ENCODE results near the gene PRAME.

The PRAME gene

GRCh38 chr22:22571862-22572261 is 12.8 kb upstream of the PRAME start (continued):
- TF ChIP-seq PBX3 (CRISPR knock-in tag; IDR thresholded peaks at IDR 0.05): no peak
- TF ChIP-seq ZNF707 (tag by site-specific recombination; IDR thresholded peaks at IDR 0.05): no peak
- TF ChIP-seq REPIN1 (tag by site-specific recombination; IDR thresholded peaks at IDR 0.05; ENCODE audit: low read depth): no peak
- peak; percentile 51 for TF ChIP-seq ZNF366 (tag by site-specific recombination; conservative IDR thresholded peaks at IDR 0.05)
- TF ChIP-seq PRDM10 (tag by site-specific recombination; IDR thresholded peaks at IDR 0.05): no peak
- no peak for TF ChIP-seq WT1 (tag by site-specific recombination; IDR thresholded peaks at IDR 0.05)
- no peak for TF ChIP-seq ZNF585B (tag by site-specific recombination; IDR thresholded peaks at IDR 0.05)
- TF ChIP-seq ZBTB1 (tag by site-specific recombination; IDR thresholded peaks at IDR 0.05): no peak
- TF ChIP-seq ZNF600 (tag by site-specific recombination; IDR thresholded peaks at IDR 0.05): no peak

- ChIA-PET CTCF (interaction anchor here (0.6 to 8.6 kb wide), 5 partner anchors 10 to 612 kb away, joined by 3 to 148 read pairs (median 7); partner anchors contain the start of gene PRAME), POLR2A (interaction anchor here (0.6 kb wide), 1 partner anchor 189 kb away, joined by 5 read pairs; no protein-coding TSS in a partner anchor)
- TF ChIP-seq GLI2 (tag by site-specific recombination; IDR thresholded peaks at IDR 0.05; ENCODE audit: borderline replicate concordance, low read depth) (no peak), ZNF660 (tag by site-specific recombination; IDR thresholded peaks at IDR 0.05) (no peak), ZNF169 (tag by site-specific recombination; IDR thresholded peaks at IDR 0.05) (no peak), ZNF529 (tag by site-specific recombination; IDR thresholded peaks at IDR 0.05; ENCODE audit: insufficient replicate concordance) (no peak), KLF8 (tag by site-specific recombination; IDR thresholded peaks at IDR 0.05) (no peak), CTCF (tag by site-specific recombination; IDR thresholded peaks at IDR 0.05) (no peak), REPIN1 (tag by site-specific recombination; IDR thresholded peaks at IDR 0.05; ENCODE audit: low read depth) (no peak), TRIM28 (IDR thresholded peaks at IDR 0.05; ENCODE audit: borderline replicate concordance, low read length) (no peak), TSHZ1 (tag by site-specific recombination; IDR thresholded peaks at IDR 0.05; ENCODE audit: borderline replicate concordance) (no peak), ZNF558 (tag by site-specific recombination; IDR thresholded peaks at IDR 0.05) (no peak)
- Histone ChIP-seq H3K4me3 (ENCODE audit: low read depth, low read length) (no peak overlapping the region), H3K9me3 (ENCODE audit: control insufficient read depth, insufficient read depth, low read depth, low read length) (no peaks in the 10 kb centered on the region), H3K27ac (ENCODE audit: extremely low read depth, low read depth, low read length) (no peak overlapping the region), H3K4me1 (ENCODE audit: control insufficient read depth, insufficient read depth, low read length) (no peaks in the 10 kb centered on the region), H3K36me3 (ENCODE audit: control insufficient read depth in 2 of 2, insufficient read depth in 1 of 2, low read length in 2 of 2) (no peaks in the 10 kb centered on the region)
These were observed 12.4 kb upstream of the PRAME start for GRCh38 chr22:22571429-22571828.
